Left lung (tissue), 10 donors: ENCODE measurements around the gene SETD1B. TPM values are rescaled to one million over a fixed set of nuclear protein-coding genes. Genes with fewer than 3 reads are reported as not detected.

Experiments used
- ATAC-seq: fragments of 200-7000 bp; cut with Tn5 transposase; one replicate; pipeline ENCODE4 v1.9.1; 2020; ENCODE audit warnings: moderate library complexity
- DNase-seq, 4 donors: peaks; one replicate each; pipeline ENCODE4 v3.0.0-alpha.2; 2013 to 2020
- H3K27ac ChIP-seq, 2 donors: fragments of 200-600 bp; sonication (generic) in 1 of 2; one replicate each; pipeline versions ENCODE4 v1.5.0 to v1.8.0; 2020 to 2021
- H3K27me3 ChIP-seq, 2 donors: fragments of 200-600 bp; sonication (generic) in 1 of 2; one replicate each; pipeline versions ENCODE4 v1.5.0 to v1.8.0; 2020 to 2021
- H3K36me3 ChIP-seq, 2 donors: fragments of 200-600 bp; sonication (generic) in 1 of 2; one replicate each; pipeline versions ENCODE4 v1.5.0 to v1.8.0; 2020 to 2021
- H3K4me1 ChIP-seq, 2 donors: fragments of 200-600 bp; one replicate each; pipeline ENCODE4 v1.8.0; 2021
- H3K4me3 ChIP-seq, 2 donors: fragments of 200-600 bp; sonication (generic) in 1 of 2; one replicate each; pipeline versions ENCODE4 v1.5.0 to v1.8.0; 2020 to 2021; ENCODE audit warnings: mild to moderate bottlenecking in 1 of 2
- H3K9me3 ChIP-seq, 2 donors: fragments of 200-600 bp; sonication (generic) in 1 of 2; one replicate each; pipeline versions ENCODE4 v1.5.0 to v1.8.0; 2020 to 2021
- CTCF ChIP-seq, 2 donors: fragments of 200-600 bp; sonication (generic) in 1 of 2; IDR thresholded peaks; one replicate each; pipeline versions ENCODE4 v1.5.0 to v1.8.0; 2021; ENCODE audit warnings: antibody characterized with exemption in 2 of 2
- intact Hi-C, 2 donors: fragments of 100-400 bp; cut with DNase I; formaldehyde crosslinking; loops; one replicate each; pipeline versions ENCODE4 v1.11.2 to v1.14.2; 2022
- polyA plus RNA-seq, 6 donors: library from polyadenylated mRNA; unstranded; fragments of 120-200 nt; gene quantifications; one replicate each; pipeline ENCODE4 v1.2.1, GENCODE V29; 2013; ENCODE audit not compliant: insufficient read length in 6 of 6
- total RNA-seq, 2 donors: library from RNA; stranded (reverse); fragmentation: NEBNext Ultra II Directional; extraction: Animal tissue kit (Norgen Biotek cat#: 25700); gene quantifications; one replicate each; pipeline ENCODE4 v1.2.1, GENCODE V29; 2021
- donor health status: DM: no; HTN: yes; CAD: no.
- donor health status: DM: no; HTN: no; CAD: no.

Gene SETD1B
- total and polyA plus RNA-seq, 8 donors, result 12.1 to 23.4 (median 16.0) TPM

- DNase-seq (no peak), ATAC-seq (no peak)
- H3K4me1 ChIP-seq, result peaks cover 2 to 8% of the 10 kb centered on the region in 2 donors
- no peaks in the 10 kb centered on the region for H3K9me3 ChIP-seq
- no peak overlapping the region for H3K27ac ChIP-seq
- H3K36me3 ChIP-seq, result no peaks in the 10 kb centered on the region
- H3K4me3 ChIP-seq, result no peak overlapping the region
- intact Hi-C loops, result loop anchor here in 1 of 2 donors (5.0 kb wide), 1 partner anchor 73 kb away; no protein-coding TSS in a partner anchor
- no peak for TF ChIP-seq CTCF (IDR thresholded peaks at IDR 0.05)
- no peaks in the 10 kb centered on the region for H3K27me3 ChIP-seq
Measured at GRCh38 chr12:121769831-121770301, 33.9 kb upstream of the SETD1B start.

GRCh38 chr12:121770388-121770787 is 33.4 kb upstream of the SETD1B start:
- no peak for DNase-seq
- intact Hi-C loops, result loop anchor here in 1 of 2 donors (5.0 kb wide), 1 partner anchor 73 kb away; no protein-coding TSS in a partner anchor

GRCh38 chr12:121770813-121771625 is 32.8 kb upstream of the SETD1B start:
- Histone ChIP-seq H3K4me3 (no peak overlapping the region), H3K27ac (no peak overlapping the region), H3K4me1 (peaks cover 2 to 10% of the 10 kb centered on the region in 2 donors), H3K27me3 (no peaks in the 10 kb centered on the region), H3K36me3 (no peaks in the 10 kb centered on the region), H3K9me3 (no peaks in the 10 kb centered on the region)
- no peak for TF ChIP-seq CTCF (IDR thresholded peaks at IDR 0.05)
- DNase-seq (no peak), ATAC-seq (no peak)
- intact Hi-C loops, result loop anchor here in 1 of 2 donors (5.0 kb wide), 1 partner anchor 74 kb away; no protein-coding TSS in a partner anchor

More at GRCh38 chr12:121770388-121770787, 33.4 kb upstream of the SETD1B start:
- Histone ChIP-seq H3K27ac (no peak overlapping the region), H3K27me3 (no peaks in the 10 kb centered on the region), H3K4me3 (no peak overlapping the region), H3K4me1 (peaks cover 2 to 8% of the 10 kb centered on the region in 2 donors), H3K36me3 (no peaks in the 10 kb centered on the region), H3K9me3 (no peaks in the 10 kb centered on the region)
- no peak for ATAC-seq
- TF ChIP-seq CTCF (IDR thresholded peaks at IDR 0.05), result no peak

GRCh38 chr12:121773011-121773777 is 30.6 kb upstream of the SETD1B start:
- intact Hi-C loops, result loop anchor here in 1 of 2 donors (5.0 kb wide), 1 partner anchor 76 kb away; no protein-coding TSS in a partner anchor
- Histone ChIP-seq H3K9me3 (no peaks in the 10 kb centered on the region), H3K27ac (peak overlapping the region; percentile 28 to 40), H3K27me3 (no peaks in the 10 kb centered on the region), H3K4me1 (peaks cover 2 to 16% of the 10 kb centered on the region in 2 donors), H3K4me3 (no peak overlapping the region), H3K36me3 (peaks cover 0 to 8% of the 10 kb centered on the region in 2 donors)
- TF ChIP-seq CTCF (IDR thresholded peaks at IDR 0.05), result peak; percentile 59 to 68
- ATAC-seq (peak; percentile 82), DNase-seq (peak in 3 of 4 donors; percentile 71 to 92 (median 77))
